IgD-negative memory B cell (primary cell): ENCODE measurements around the gene SRSF4. TPM values are rescaled to one million over a fixed set of nuclear protein-coding genes. Genes with fewer than 3 reads are reported as not detected.
"Not testable (repeated sequence)": the region's sequence is repeated elsewhere in the genome, so short reads cannot be mapped to it uniquely, and the experiment has no call there.

Source experiments
- H3K27ac Mint-ChIP-seq, 3 donors: one replicate each; pipeline ENCODE4 v1.8.0; 2020 to 2022; ENCODE audit warnings: mild to moderate bottlenecking in 3 of 3, mixed read lengths in 3 of 3, moderate library complexity in 1 of 3
- H3K27me3 Mint-ChIP-seq: one replicate; pipeline ENCODE4 v1.8.0; 2021; ENCODE audit warnings: mixed read lengths
- H3K36me3 Mint-ChIP-seq: one replicate; pipeline ENCODE4 v1.8.0; 2020; ENCODE audit warnings: mild to moderate bottlenecking, mixed read lengths
- H3K4me1 Mint-ChIP-seq, 3 donors: one replicate each; pipeline ENCODE4 v1.8.0; 2020 to 2022; ENCODE audit warnings: mixed read lengths in 3 of 3, mild to moderate bottlenecking in 1 of 3
- H3K4me3 Mint-ChIP-seq, 4 donors: one replicate each; pipeline ENCODE4 v1.8.0; 2020 to 2022; ENCODE audit warnings: mild to moderate bottlenecking in 4 of 4, mixed read lengths in 4 of 4, moderate library complexity in 3 of 4
- H3K9me3 Mint-ChIP-seq, 3 donors: one replicate each; pipeline ENCODE4 v1.8.0; 2020 to 2021; ENCODE audit warnings: mixed read lengths in 3 of 3, mild to moderate bottlenecking in 1 of 3
- polyA plus RNA-seq: library from polyadenylated mRNA; unstranded; fragments of 300-500 nt; fragmentation: Illumina TruSeq; gene quantifications from one replicate; pipeline ENCODE4 v1.2.3, GENCODE V29; 2021

The SRSF4 gene
- polyA plus RNA-seq, 1 donor from 2014 or later = 88.3 TPM

DNA sequence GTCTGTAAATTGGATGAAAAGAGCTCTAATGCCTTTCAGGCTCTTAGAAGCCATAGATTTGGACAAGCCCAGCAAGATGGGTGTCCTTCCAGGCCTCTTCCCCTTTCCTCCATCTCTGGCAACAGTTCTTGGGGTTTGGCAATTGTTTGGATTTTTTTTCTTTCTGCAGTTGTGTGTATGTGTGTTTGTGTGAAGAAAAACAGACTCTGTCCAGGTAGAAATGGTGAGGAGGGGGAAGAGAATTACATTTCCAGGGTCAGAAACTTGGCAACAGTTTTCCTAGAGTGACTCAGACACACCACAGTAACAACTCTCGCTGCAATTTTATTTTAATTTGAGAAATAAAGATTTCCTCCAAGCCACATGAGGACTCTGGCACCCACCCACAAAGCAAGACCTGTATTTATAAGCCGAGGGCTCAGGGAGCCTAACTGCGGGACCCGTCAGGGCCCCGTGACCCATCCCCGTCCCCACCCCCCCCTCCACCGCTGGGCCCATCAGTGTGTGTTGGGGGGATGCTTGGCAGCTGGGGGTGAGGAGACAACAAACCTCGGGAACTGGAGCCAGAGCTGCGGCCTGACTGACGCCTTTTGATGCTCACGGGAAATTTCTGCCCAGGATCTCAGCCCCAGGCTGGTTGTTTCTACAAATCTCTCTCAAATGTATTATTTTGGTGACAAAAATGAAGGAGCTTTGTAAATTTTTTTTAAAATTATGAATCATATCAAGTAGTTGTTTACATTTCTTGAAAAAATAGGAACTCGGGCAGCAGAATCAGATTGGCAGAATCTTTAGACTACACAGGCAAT is 62.4 kb downstream of the SRSF4 start:
- no peaks in the 10 kb centered on the region for H3K4me1 Mint-ChIP-seq
- H3K9me3 Mint-ChIP-seq = no peaks in the 10 kb centered on the region
- H3K4me3 Mint-ChIP-seq = peak overlapping the region in 1 of 4 donors; percentile 71
- H3K27me3 Mint-ChIP-seq = peaks cover 8% of the 10 kb centered on the region
- H3K27ac Mint-ChIP-seq = peak overlapping the region in 2 of 3 donors; percentile 17 to 83
- H3K36me3 Mint-ChIP-seq = peaks cover 3% of the 10 kb centered on the region

DNA sequence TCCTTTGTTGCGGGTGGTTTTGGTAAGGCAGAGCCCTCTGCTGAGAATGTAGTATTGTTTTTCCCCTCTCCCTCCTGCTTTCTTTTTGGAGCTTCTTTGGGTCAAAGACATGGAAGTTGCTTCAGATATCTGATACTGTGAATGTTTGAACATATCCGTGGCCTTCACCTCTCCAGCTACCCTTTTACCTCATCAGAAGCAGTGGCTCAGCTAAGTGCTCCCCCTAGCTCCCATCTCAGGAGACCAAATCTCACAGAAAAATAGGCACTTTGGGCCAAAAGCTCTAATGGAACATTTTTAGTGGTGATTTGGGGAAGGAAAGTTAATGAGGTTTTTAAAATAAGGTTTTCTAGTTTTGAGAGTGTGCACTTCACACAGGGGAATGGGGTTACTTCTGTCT is 64.3 kb downstream of the SRSF4 start:
- Mint-ChIP-seq H3K27ac (no peak overlapping the region), H3K9me3 (no peaks in the 10 kb centered on the region), H3K4me1 (no peaks in the 10 kb centered on the region), H3K4me3 (no peak overlapping the region), H3K27me3 (peaks cover 4% of the 10 kb centered on the region), H3K36me3 (peaks cover 3% of the 10 kb centered on the region)

DNA sequence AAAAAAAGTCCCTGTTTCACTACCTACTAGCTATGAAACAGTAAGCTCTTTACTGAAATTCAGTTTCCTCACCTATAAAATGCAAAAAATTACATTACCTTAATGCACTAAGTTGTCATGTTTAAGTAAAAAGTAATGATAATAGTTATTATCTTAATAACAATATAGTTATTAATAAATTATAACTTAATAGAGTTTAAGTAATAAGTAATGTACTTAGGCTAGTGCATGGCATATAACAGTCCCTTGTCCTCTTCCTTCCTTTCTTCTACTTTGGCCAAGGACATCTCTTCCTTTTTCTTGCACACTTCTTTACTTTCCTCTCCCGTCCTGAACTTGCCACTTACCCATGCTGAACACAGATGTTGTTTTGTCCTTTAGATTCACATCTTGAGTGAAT is 67.0 kb downstream of the SRSF4 start:
- peaks cover 6% of the 10 kb centered on the region for H3K36me3 Mint-ChIP-seq

DNA sequence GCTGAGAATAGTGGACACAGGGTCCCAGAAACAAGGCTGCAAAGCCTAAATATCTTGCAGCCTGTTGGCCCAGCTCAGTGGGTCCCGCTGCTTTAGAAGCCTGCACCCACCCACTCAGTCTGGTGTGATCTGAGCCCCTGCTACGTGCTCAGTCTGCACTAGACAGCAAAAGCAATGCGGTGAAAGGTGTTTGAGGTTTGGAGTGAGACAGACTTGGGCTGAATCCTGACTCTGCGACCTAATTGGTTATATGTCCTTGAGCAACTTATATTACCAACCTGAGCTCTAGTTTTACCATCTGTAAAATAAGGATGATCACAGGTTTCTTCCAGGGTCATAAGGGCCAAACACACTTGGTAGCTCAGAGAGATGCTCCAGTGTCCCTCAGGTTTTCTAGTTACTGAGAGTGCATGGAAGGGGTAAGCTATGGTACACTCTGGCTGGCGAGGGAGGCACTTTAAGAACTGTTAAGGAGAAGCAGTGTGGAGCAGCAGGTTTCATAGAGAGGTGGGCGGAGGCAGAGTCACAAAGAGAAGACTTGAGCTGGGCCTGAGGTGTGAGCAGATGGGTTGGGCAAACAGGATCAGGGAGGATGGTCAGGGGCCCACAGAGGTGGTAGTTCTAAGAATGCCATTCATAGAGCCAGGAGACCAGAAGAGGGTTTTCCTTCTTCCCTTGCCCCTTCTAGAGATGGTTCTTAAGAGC is 68.1 kb downstream of the SRSF4 start:
- no peaks in the 10 kb centered on the region for H3K9me3 Mint-ChIP-seq
- H3K27ac Mint-ChIP-seq = no peak overlapping the region
- H3K4me1 Mint-ChIP-seq = no peaks in the 10 kb centered on the region
- H3K36me3 Mint-ChIP-seq = peaks cover 6% of the 10 kb centered on the region
- no peaks in the 10 kb centered on the region for H3K27me3 Mint-ChIP-seq
- H3K4me3 Mint-ChIP-seq = no peak overlapping the region

More for the DNA sequence above, 67.0 kb downstream of the SRSF4 start:
- Mint-ChIP-seq H3K27ac (peak overlapping the region in 1 of 3 donors; percentile 74), H3K9me3 (no peaks in the 10 kb centered on the region), H3K4me3 (no peak overlapping the region), H3K4me1 (no peaks in the 10 kb centered on the region), H3K27me3 (no peaks in the 10 kb centered on the region)

DNA sequence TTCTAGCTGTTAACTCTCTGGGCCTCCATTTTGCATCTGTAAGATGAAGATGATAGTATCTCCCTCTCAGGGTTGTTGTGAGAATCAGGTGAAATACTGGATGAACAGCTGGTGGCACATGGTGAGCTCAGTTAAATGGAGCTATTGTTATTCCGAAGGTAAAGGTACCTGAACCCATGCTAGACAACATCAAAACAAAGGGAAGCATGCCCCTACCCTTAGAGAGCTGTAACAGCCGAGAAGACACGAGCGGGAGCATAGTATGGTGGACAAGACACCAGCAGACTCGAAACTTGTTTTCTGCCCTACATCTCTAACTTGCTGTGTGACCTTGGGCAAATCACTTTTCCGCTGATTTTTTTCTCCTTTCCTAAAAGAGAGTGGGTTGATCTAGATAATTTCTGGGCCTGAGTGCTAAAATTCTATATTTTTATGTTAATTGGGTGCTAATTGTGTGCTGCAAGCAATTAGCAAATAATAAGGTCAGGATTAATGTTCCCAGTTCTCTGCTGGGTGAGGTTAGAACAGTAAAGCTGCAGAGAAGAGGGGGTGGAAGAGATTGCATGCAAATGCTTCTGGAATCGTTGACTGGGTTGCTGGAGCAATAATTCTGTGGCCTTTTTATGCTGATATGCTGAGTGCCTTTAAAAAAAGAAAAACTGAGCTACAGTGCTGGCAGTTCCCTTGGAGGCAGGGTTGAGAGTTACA is 68.8 kb downstream of the SRSF4 start:
- Mint-ChIP-seq H3K27me3 (no peaks in the 10 kb centered on the region), H3K4me1 (no peaks in the 10 kb centered on the region), H3K27ac (no peak overlapping the region), H3K36me3 (peaks cover 6% of the 10 kb centered on the region), H3K9me3 (no peaks in the 10 kb centered on the region), H3K4me3 (no peak overlapping the region)

DNA sequence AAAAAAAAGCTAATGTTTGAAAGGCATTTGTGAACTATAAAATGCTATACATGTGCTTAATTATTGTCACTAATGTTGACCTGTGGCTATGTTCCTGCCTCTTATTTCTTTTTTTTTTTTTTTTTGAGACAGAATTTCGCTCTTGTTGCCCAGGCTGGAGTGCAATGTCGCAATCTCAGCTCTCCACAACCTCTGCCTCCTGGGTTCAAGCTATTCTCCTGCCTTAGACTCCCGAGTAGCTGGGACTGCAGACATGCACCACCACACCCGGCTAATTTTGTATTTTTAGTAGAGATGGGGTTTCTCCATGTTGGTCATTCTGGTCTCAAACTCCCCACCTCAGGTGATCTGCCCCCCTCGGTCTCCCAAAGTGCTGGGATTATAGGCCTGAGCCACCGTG is 73.7 kb downstream of the SRSF4 start:
- H3K4me3 Mint-ChIP-seq, H3K27me3 Mint-ChIP-seq, H3K36me3 Mint-ChIP-seq, H3K4me1 Mint-ChIP-seq, H3K27ac Mint-ChIP-seq, H3K9me3 Mint-ChIP-seq: not testable (repeated sequence)

DNA sequence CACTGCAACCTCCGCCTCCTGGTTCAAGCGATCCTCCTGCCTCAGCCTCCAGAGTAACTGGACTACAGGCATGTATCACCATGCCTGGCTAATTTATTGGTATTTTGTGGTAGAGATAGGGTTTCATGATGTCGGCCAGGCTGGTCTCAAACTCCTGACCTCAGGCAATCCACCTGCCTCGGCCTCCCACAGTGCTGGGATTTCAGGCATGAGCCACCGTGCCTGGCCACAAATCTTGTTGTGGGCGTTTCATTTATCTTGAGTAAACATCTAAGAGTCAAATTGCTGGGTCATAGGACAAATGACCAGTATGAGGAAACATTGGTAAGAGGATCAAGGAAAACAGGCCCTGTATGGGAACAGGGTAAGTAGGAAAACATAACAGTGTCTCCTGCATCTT is 75.9 kb downstream of the SRSF4 start:
- Mint-ChIP-seq H3K9me3 (no peaks in the 10 kb centered on the region), H3K27me3 (no peaks in the 10 kb centered on the region), H3K27ac (no peak overlapping the region), H3K4me3 (peak overlapping the region in 1 of 4 donors; percentile 13), H3K36me3 (peaks cover 4% of the 10 kb centered on the region), H3K4me1 (no peaks in the 10 kb centered on the region)

DNA sequence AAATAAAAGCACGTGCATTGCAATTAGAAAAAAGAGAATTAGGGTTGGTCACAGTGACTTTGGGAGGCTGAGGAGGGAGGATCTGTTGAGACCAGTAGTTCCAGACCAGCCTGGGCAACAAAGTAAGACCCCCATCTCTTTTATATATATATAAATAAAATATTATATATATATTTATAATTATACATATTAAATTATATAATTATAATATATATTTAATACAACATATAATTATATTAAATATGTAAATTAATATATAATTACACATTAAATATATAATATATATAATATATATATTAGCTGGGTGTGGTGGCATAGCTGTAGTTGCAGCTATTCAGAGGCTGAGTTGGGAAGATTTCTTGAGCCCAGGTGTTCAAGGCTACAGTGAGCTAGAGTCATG is 81.2 kb downstream of the SRSF4 start:
- no peaks in the 10 kb centered on the region for H3K9me3 Mint-ChIP-seq
- no peak overlapping the region for H3K4me3 Mint-ChIP-seq
- H3K27me3 Mint-ChIP-seq = no peaks in the 10 kb centered on the region
- H3K36me3 Mint-ChIP-seq = peaks cover 11% of the 10 kb centered on the region
- H3K4me1 Mint-ChIP-seq = no peaks in the 10 kb centered on the region
- H3K27ac Mint-ChIP-seq = no peak overlapping the region

DNA sequence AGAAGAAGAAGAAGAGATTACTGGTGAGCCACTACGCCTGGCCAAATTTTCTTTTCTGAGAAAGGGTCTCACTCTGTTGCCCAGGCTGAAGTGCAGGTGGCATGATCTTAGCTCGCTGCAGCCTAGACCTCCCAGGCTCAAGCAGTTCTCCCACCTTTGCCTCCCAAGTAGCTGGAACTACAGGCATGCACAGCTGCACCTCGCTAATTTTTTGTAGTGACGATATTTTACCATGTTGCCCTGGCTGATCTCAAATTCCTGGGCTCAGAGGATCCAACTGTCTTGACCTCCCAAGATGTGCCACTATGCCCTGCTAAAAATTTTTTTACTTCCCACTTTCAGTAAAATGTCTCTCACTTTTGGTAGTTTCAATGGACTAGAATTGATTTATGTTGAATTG is 82.4 kb downstream of the SRSF4 start:
- Mint-ChIP-seq H3K4me1 (no peaks in the 10 kb centered on the region), H3K27ac (peak overlapping the region in 1 of 3 donors; percentile 22), H3K9me3 (no peaks in the 10 kb centered on the region), H3K4me3 (no peak overlapping the region), H3K27me3 (no peaks in the 10 kb centered on the region), H3K36me3 (peaks cover 16% of the 10 kb centered on the region)

Other genes with a start within 250 kb of the SRSF4 start
- gene TMEM200B, start 58.0 kb downstream of the SRSF4 start, polyA plus RNA-seq = 0.33 TPM
- gene MECR, start 49.0 kb upstream of the SRSF4 start, polyA plus RNA-seq = 20.5 TPM
- not detected for gene PTPRU, start 54.6 kb upstream of the SRSF4 start, polyA plus RNA-seq